HG02981 (cell line): ENCODE data around the gene AOC1.

Experiments used
- ATAC-seq: cut with Tn5 transposase; IDR thresholded peaks from one replicate; pipeline ENCODE4 v1.9.1; 2021; ENCODE audit warnings: mild to moderate bottlenecking, moderate library complexity; ENCODE audit not compliant: unreplicated experiment

AOC1 gene

GRCh38 chr7:150831851-150832250 is 20.5 kb upstream of the AOC1 start:
- no peak for ATAC-seq

GRCh38 chr7:150835019-150835418 is 17.3 kb upstream of the AOC1 start:
- ATAC-seq: no peak

GRCh38 chr7:150835702-150836280 is 16.5 kb upstream of the AOC1 start:
- ATAC-seq: no peak

- ATAC-seq: no peak
Observed at GRCh38 chr7:150838965-150839650, 13.2 kb upstream of the AOC1 start.

- ATAC-seq: no peak
Observed at GRCh38 chr7:150842018-150842417, 10.3 kb upstream of the AOC1 start.

- ATAC-seq: no peak
Observed at GRCh38 chr7:150842716-150843115, 9.6 kb upstream of the AOC1 start.

GRCh38 chr7:150845421-150845861 is 6.9 kb upstream of the AOC1 start:
- ATAC-seq: no peak

GRCh38 chr7:150846291-150847115 is 5.8 kb upstream of the AOC1 start:
- ATAC-seq: no peak

GRCh38 chr7:150847536-150847935 is 4.8 kb upstream of the AOC1 start:
- ATAC-seq: no peak

GRCh38 chr7:150848111-150848510 is 4.2 kb upstream of the AOC1 start:
- no peak for ATAC-seq

- ATAC-seq: no peak
Observed at GRCh38 chr7:150848561-150849115, 3.7 kb upstream of the AOC1 start.

- ATAC-seq: no peak
Observed at GRCh38 chr7:150849204-150849775, 3.0 kb upstream of the AOC1 start.

- no peak for ATAC-seq
Observed at GRCh38 chr7:150850273-150850672, 2.0 kb upstream of the AOC1 start.

- no peak for ATAC-seq
Observed at GRCh38 chr7:150851492-150852370, 586 bp upstream of the AOC1 start.

GRCh38 chr7:150854066-150855000 is 2.0 kb downstream of the AOC1 start:
- ATAC-seq: no peak

- ATAC-seq: no peak
Observed at GRCh38 chr7:150855046-150855445, 2.7 kb downstream of the AOC1 start.

- no peak for ATAC-seq
Observed at GRCh38 chr7:150855476-150856302, 3.4 kb downstream of the AOC1 start.
